Measurements from ENCODE around the gene UBAP1L.

GRCh38 chr15:65059369-65059750, 55.6 kb downstream of the UBAP1L start:
- TF ChIP-seq CTCF (IDR thresholded peaks at IDR 0.05) (no peak), POLR2A (IDR thresholded peaks at IDR 0.05) (no peak)
